WI38 (cell line): ENCODE measurements around the gene DNM2.

Source experiments
- H3K4me3 ChIP-seq: 2 replicates; pipeline ENCODE4 v1.5.1; 2011; ENCODE audit warnings: low read depth, mild to moderate bottlenecking, control low read depth, low read length
- CTCF ChIP-seq: IDR thresholded peaks from 2 replicates; pipeline ENCODE4 v1.5.1; 2012; ENCODE audit warnings: low read depth, mild to moderate bottlenecking, control low read depth, low read length

DNM2 gene

DNA sequence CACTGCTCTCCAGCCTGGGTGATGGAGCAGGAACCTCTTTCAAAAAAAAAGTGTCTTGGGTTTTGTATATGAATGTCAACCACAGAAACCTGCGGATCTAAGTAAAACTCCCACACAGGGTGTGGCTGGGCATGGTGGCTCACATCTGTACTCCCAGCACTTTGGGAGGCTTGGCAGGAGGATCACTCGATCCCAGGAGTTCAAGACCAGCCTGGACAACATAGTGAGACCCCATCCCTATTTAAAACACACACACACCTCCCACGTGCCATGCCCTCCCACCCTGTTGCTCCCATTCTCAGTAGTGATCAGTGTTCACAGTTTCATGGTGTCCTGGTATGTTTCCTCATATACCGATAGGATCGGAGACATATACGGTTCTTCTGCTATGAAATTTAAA, 109.0 kb downstream of the DNM2 start:
- no peak for TF ChIP-seq CTCF

GRCh38 chr19:10828981-10829821, 111.3 kb downstream of the DNM2 start:
- no peak for TF ChIP-seq CTCF
- no peak overlapping the region for H3K4me3 ChIP-seq

More for the DNA sequence above, 109.0 kb downstream of the DNM2 start:
- no peak overlapping the region for H3K4me3 ChIP-seq

GRCh38 chr19:10829967-10830366, 112.1 kb downstream of the DNM2 start:
- TF ChIP-seq CTCF: no peak
- H3K4me3 ChIP-seq: no peak overlapping the region

GRCh38 chr19:10830370-10830769, 112.5 kb downstream of the DNM2 start:
- no peak overlapping the region for H3K4me3 ChIP-seq
- no peak for TF ChIP-seq CTCF

- TF ChIP-seq CTCF: no peak
- H3K4me3 ChIP-seq: no peak overlapping the region
Measured at GRCh38 chr19:10830931-10831779, 113.3 kb downstream of the DNM2 start.

- H3K4me3 ChIP-seq: no peak overlapping the region
- TF ChIP-seq CTCF: no peak
Measured at GRCh38 chr19:10831987-10832938, 114.4 kb downstream of the DNM2 start.
